COLO668 (cell line): ENCODE results near the gene SLIRP.
A peak's percentile ranks its signal among the peaks of the same experiment; 100 is the strongest.
"Not testable (repeated sequence)": the region's sequence is repeated elsewhere in the genome, so short reads cannot be mapped to it uniquely, and the experiment has no call there.

Source experiments
- DNase-seq: peaks from one replicate; lab custom pipeline; 2025; ENCODE audit not compliant: unreplicated experiment; lab: John Stamatoyannopoulos, UW

SLIRP gene

GRCh38 chr14:77707724-77708408, at the start of gene SLIRP, which contains the start of gene ALKBH1:
Gene SLIRP, plus strand, starts transcription at chr14:77708103. Its CDS starts 9 bp downstream, at chr14:77708112.
Gene ALKBH1, minus strand, starts transcription at chr14:77708023. Its CDS starts 19 bp downstream, at chr14:77708004.
- DNase-seq: peak; percentile 92

- DNase-seq: no peak
Observed at GRCh38 chr14:77659831-77660230, 48.1 kb upstream of the SLIRP start.

- DNase-seq: peak; percentile 36
Observed at GRCh38 chr14:77660754-77661153, 47.1 kb upstream of the SLIRP start.

- not testable (repeated sequence) for DNase-seq
Observed at GRCh38 chr14:77661562-77661961, 46.3 kb upstream of the SLIRP start.

GRCh38 chr14:77663293-77663692, 44.6 kb upstream of the SLIRP start:
- no peak for DNase-seq

- DNase-seq: no peak
Observed at GRCh38 chr14:77667331-77667730, 40.6 kb upstream of the SLIRP start.

GRCh38 chr14:77673193-77673592, 34.7 kb upstream of the SLIRP start:
- no peak for DNase-seq

- peak; percentile 59 for DNase-seq
Observed at GRCh38 chr14:77674931-77675330, 33.0 kb upstream of the SLIRP start.

- DNase-seq: peak; percentile 38
Observed at GRCh38 chr14:77681196-77682157, 26.4 kb upstream of the SLIRP start.

- no peak for DNase-seq
Observed at GRCh38 chr14:77682158-77682553, 25.7 kb upstream of the SLIRP start.

GRCh38 chr14:77691259-77691658, 16.6 kb upstream of the SLIRP start:
- DNase-seq: no peak

GRCh38 chr14:77707355-77707723, 564 bp upstream of the SLIRP start:
- DNase-seq: peak; percentile 49

- no peak for DNase-seq
Observed at GRCh38 chr14:77708749-77709148, 846 bp downstream of the SLIRP start.

GRCh38 chr14:77709412-77709811, 1.5 kb downstream of the SLIRP start:
- no peak for DNase-seq

- DNase-seq: no peak
Observed at GRCh38 chr14:77710364-77710763, 2.5 kb downstream of the SLIRP start.

- DNase-seq: no peak
Observed at GRCh38 chr14:77714926-77715325, 7.0 kb downstream of the SLIRP start.

- no peak for DNase-seq
Observed at GRCh38 chr14:77717608-77718305, 9.9 kb downstream of the SLIRP start.

GRCh38 chr14:77721437-77721836, 13.5 kb downstream of the SLIRP start:
- no peak for DNase-seq

GRCh38 chr14:77722301-77722700, 14.4 kb downstream of the SLIRP start:
- no peak for DNase-seq

- DNase-seq: no peak
Observed at GRCh38 chr14:77730976-77731497, 23.1 kb downstream of the SLIRP start.
